ENCODE results near the gene BEST4.

DNA sequence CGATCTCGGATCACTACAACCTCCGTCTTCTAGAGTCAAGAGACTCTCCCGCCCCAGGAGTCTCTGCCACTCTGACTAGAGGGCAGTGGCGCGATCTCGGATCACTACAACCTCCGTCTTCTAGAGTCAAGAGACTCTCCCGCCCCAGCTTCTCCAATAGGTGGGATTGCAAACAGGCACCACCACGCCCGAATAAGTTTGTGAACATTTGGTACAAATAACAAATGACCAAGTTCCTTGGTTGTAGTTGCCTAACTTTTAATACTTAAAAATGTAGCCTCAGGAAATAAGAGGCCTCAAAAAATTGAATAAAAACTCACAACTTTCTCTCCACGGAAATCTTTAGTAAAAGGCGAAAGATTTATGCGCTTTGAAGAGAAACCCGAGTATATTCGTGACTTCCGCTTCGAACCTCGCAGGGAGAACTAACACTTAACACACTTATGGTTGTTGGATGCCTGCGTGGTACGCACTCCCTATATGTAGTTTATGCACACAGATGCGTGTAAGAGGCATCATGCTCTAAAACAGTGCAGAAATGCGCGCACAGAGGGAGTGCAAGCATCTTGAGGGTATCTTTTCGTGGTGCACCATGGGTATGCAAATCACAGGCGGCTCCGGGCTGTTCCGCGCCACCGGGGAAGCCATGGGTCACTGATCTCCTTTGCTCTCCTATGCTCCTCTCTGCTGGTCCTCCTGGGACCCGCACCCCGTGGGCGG is 31.8 kb upstream of the BEST4 start:
- TF ChIP-seq RAD21 (conservative IDR thresholded peaks at IDR 0.05) = no peak
- TF ChIP-seq, protein P1, sequence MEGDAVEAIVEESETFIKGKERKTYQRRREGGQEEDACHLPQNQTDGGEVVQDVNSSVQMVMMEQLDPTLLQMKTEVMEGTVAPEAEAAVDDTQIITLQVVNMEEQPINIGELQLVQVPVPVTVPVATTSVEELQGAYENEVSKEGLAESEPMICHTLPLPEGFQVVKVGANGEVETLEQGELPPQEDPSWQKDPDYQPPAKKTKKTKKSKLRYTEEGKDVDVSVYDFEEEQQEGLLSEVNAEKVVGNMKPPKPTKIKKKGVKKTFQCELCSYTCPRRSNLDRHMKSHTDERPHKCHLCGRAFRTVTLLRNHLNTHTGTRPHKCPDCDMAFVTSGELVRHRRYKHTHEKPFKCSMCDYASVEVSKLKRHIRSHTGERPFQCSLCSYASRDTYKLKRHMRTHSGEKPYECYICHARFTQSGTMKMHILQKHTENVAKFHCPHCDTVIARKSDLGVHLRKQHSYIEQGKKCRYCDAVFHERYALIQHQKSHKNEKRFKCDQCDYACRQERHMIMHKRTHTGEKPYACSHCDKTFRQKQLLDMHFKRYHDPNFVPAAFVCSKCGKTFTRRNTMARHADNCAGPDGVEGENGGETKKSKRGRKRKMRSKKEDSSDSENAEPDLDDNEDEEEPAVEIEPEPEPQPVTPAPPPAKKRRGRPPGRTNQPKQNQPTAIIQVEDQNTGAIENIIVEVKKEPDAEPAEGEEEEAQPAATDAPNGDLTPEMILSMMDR (IDR thresholded peaks at IDR 0.05; ENCODE audit: poor library complexity, severe bottlenecking) = no peak

All from neural cell (in vitro differentiated cells).